HG03175 (cell line): ENCODE measurements around the gene FBXL17.

ENCODE experiments used
- ATAC-seq: cut with Tn5 transposase; IDR thresholded peaks from one replicate; pipeline ENCODE4 v1.9.1; 2021; ENCODE audit warnings: mild to moderate bottlenecking, moderate library complexity; ENCODE audit not compliant: unreplicated experiment

The FBXL17 gene

DNA sequence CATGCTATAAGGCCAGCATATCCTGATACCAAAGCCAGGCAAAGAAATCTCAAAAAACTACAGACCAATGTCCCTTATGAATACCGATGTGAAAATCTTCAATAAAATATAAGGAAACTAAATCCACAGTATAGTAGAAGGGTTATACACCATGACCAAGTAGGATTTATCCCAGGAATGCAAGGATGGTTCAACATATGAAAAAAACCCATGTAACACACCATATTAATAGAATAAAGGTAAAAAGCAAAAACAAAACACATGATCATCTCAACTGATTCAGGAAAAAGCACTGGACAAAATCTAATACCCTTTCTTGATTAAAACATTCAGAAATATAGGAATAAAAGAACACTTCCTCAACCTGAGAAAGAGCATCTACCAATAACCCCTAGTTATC lies 6.1 kb downstream of the FBXL17 start:
- no peak for ATAC-seq

DNA sequence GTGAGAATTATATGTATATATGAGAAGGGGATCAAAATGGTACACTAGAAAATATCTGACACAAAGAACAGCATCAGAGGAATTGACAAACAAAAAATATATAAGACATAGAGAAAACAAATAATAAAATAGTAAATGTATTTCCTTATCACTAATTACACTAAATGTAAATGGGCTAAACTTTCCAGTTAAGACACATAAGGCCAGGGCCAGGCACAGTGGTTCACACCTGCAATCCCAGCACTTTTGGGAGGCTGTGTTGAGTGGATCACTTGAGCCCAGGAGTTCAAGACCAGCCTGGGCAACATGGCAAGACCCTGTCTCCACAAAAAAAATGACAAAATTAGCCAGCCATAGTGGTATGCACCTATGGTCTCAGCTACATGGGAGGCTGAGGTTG lies 8.5 kb downstream of the FBXL17 start:
- ATAC-seq, result no peak

DNA sequence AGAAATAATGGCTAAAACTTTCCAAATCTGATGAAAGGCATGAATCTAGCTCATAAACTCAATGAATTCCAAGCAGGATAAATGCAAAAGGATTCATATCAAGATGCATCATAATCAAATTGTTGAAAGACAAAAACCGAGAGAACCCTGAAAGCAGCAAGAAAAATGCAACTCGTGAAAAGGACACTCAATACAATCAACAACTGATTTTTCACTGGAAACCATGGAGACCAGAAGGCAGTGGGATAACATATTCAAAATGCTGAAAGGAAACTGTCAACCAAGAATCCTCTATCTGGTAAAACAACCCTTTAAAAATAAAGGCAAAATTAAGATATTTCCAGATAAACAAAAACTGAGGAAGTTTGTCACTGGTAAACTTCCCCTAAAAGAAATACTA lies 9.5 kb downstream of the FBXL17 start:
- ATAC-seq, result no peak

DNA sequence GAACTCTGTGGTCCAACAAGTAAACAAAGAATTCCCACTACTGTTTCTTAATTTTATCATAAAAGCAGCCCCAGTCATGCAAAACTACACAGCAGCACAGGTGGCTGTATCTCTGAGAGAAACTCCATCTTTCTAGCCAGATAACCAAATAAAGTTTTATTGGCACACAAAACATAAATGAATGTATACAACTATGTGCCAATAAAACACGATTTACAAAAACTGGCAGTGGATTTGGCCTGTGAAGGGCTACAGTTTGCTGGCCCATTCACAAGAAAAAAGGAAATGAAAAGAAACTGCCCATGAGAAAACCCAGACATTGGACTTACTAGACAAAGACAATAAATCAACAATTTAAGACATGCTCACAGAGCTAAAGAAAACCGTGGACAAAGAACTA lies 10.6 kb downstream of the FBXL17 start:
- no peak for ATAC-seq

DNA sequence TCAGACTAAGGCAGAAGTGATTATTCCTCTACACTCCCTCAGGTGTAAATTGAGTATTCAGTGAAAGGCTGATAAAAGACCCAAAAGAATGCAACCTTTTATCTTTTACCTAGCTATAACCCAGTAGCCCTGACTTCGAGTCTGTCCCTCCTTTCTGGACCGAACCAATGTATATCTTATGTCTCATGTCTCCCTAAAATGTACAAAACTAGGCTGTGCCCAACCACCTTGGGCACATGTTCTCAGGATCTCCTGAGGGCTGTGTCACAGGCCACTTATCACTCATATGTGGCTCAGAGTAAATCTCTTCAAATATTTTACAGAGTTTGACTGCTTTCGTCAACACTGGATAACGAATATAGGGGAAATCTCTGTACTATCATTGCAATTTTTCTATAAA lies 12.7 kb downstream of the FBXL17 start:
- ATAC-seq, result no peak

DNA sequence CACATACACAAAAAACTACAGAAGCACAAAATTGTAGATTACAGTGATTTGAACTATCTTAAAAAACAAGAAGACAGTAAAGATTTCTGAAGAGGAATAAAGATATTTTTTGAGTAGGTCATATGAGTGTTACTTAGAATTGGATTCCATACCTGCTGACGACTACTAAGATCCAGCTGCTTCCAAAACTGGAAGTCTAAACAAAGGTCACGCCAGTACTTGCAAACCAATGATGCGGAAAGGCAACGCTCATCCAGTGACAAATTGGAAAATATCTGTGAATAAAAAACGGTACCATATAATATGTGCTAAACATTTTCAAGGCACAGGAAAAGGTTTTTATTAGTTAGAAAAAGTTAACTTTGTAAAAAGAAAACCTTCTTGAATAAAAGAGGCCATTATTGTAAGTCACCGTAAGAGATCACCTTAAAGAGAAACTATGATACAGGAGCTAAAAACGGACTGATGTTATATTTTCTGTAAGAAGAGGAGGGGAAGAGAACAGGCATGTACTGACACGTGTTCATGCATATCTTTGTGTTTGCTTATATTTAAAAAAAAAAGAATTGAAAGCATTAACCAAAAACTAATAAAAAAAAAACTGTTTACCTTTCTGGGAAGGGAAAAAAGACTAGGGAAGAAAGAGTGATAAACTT lies 14.1 kb downstream of the FBXL17 start:
- no peak for ATAC-seq

DNA sequence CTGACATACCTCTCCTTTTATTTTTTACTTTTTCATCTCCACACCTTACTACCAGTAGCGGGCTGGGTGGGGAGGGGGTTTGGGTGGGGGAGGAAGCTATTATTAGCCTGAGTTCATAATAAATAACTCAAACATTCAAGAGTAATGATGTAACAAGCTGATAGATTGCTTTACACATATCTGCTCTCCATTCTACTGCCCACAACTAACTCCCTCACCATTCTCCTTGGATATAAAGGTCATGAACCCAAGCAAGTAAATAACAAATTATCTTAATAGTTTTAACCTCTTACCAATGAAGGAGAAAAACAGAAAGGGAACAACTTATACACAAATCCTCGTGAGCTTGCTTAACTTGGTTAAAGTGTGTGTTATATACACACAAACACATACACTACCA lies 15.4 kb downstream of the FBXL17 start:
- no peak for ATAC-seq

DNA sequence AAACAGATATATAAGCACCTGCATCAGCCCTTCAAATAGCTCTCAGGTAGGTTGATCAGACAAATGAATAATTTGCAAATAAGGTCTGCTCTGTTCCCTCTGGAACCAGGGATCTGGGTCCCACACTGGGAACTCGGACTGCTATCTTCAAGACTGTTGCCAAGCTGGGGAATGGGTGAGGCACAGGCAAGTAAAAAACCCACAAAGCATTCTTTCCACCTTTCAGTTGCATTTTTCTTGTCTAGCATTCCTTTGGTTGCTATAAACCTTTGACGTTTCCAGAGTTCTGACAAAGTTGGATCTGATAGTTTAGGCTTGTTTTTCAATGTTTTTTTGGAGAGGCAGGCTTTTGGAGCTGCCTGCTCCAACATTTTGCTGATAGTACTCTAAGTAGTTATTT lies 20.1 kb downstream of the FBXL17 start:
- ATAC-seq, result no peak

DNA sequence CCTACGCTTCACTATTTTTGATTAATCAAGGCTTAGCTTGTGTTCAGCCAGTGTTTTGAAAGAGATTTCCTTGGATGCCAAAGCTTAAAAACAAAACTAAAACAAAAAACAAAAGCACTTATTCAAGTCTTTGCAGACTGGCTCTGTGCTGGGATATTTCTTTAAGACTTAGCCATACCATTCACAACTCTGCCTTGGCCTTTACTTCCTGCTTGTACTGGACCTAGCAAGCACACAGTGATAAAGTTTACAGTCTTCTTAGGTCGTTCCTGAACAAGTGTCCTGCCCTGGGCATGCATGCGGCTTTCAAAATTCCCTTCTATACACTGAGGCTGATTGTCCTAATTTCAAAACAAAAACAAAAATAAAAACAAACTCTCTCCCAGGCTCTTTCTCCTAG lies 20.7 kb downstream of the FBXL17 start:
- ATAC-seq, result no peak

DNA sequence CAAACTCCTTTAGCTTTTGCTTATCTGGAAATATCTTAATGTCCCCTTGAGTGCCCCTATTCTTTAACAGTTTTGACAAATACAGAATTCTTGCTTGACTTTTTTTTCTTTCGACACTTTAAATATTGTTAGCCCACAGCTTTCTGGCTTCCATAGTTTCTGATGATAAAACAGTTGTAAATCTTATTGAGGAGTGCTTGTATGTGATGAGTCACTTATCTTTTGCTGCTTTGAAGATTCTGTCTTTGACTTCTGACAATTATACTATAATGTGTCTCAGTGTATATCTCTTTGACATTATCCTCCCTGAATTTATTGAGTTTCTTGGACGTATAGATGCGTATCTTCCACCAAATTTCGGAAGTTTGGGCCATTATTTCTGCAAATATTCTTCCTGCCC lies 21.6 kb downstream of the FBXL17 start:
- ATAC-seq, result no peak

DNA sequence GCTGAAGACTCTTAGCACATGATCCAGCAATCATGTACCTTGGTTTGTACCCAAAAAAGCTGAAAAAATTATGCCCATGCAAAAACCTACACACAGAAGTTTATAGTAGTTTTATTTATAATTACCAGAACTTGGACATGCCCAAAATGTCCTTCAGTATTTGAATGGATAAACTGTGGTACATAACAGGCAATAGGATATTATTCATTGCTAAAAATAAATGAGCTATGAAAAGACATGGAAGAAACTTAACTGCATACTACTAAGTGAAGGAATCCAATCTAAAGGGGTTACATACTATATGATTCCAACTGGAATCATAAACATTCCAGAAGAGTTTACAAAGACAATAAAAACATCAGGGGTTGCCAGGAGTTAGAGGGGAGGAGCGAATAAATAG lies 25.6 kb downstream of the FBXL17 start:
- no peak for ATAC-seq

DNA sequence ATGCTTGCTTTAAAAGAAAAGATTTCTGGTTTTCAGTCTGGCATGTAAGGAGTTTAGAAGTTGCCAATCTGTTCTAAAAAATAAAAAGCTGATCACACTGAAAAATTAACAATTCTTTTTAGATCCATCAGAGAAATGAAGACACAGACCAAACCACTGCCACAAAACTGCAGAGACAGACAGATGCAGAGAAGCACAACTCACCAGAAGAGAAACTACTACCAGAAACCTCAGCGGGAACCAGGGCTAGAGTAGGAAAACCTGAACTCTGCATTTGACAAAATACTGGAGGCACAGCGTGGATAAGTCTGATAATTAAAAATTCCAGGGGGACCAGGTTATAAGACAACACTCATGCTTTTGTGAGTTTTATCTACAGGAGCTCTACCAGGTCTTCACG lies 28.8 kb downstream of the FBXL17 start:
- ATAC-seq, result no peak

DNA sequence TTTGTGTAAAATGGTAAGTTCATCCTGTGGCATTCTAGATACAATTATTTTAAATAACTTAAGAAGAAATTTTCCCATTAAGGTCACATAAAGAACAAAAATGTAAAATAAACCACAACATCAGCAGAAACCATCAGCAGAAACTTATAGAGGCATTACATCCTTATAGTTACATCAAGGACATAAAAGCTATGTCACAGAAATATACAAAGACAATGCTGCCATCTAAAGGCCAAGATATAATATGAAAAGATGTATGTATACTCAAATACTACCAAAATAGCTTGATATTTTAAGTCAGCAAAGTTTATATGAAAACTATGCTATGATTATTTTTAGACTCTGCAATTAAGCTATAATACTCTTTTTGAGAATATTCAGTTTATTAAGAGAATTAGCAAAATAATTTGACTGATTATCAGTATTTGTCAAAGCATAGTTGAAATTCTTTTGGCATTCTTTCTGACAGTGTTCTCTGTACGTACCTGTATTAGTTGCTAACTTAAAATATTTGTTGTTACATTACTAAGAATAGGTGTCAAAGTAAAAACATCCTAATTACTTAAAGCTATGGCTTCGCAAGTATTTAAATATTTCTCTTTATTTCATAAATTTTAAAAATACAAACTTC lies 36.2 kb downstream of the FBXL17 start:
- peak; percentile 77 for ATAC-seq

DNA sequence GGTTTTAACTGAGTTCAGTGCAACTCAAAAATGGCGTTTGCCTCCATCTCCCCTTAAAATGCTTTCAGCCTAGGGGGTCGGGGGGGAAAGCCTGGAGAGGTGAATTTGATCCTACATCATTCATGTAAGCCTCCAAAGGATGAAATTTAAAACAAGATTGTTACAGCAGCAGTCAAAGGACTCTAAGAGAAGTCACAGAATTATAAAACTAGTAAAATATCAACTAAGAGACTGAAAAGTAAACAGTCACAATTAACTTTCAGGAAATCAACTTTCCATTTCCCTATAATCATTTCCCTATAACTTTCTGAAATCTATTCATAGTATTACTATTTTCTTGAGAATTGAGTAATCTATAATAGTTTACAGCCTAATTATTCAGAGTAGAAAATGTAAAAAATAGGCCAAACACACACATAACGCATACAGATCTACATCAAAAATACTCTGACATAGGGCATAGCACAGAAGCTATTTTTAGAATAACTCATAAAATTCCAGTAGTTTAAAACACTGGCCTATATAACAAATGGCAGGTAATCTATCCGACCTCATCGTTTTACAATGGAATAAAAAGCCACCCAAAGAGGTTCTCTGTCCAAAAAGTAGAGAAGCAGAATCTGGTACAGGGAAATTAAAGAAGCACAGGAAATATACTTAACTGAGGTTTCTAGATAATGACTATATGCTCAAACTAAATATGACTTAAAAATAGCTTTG lies 37.6 kb downstream of the FBXL17 start:
- no peak for ATAC-seq

DNA sequence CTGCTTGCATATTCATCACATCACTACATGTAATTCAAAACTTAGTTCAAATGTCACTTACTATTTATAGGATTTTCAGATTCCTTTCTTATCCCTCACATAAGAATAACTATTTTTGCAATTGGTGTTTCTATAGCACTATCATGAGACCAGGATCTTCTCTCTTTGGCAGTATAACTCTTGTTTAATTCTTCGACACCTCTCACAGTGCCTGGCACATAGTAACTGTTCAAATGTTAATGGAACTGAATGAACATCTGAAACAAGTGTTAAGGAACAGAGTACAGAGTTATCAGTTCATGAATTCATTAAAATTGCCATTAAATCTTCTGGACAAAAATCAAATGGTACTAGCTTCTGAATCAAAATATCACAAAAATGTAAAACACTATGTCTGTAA lies 40.0 kb downstream of the FBXL17 start:
- no peak for ATAC-seq

DNA sequence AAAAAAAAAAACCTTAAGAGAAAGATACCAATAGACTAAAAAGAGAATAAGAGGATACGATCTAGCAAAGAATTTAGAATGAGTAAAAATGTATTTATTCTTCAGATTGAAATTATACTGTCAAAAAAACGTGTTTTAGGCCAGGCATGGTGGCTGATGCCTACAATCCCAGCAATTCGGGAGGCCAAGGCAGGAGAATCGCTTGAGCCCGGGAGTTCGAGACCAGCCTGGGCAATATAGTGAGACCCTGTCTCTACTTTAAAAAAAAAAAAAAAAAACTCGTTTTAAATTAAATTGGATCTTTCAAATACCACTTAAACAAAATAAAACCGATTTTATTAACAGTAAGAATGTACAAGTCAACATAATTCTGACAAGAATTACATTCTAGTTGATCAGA lies 41.8 kb downstream of the FBXL17 start:
- ATAC-seq, result no peak

DNA sequence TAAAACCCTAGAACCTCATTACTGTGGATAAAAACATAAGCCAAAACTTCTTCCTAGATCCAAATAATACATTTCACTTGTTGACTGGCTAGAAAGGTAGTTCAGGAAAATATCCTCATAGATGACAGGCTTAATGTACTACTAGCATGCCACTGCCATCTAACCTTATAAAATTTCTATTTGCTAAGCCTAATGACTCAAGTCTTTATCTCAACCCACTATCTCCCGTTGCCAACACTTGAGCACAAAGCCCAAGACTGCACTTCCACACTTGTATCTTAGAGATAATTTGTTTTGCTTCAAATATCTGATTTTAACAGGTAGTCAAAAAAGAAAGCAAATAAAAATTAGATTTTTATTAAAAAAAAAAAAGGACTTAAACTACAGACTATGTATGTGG lies 42.7 kb downstream of the FBXL17 start:
- no peak for ATAC-seq

DNA sequence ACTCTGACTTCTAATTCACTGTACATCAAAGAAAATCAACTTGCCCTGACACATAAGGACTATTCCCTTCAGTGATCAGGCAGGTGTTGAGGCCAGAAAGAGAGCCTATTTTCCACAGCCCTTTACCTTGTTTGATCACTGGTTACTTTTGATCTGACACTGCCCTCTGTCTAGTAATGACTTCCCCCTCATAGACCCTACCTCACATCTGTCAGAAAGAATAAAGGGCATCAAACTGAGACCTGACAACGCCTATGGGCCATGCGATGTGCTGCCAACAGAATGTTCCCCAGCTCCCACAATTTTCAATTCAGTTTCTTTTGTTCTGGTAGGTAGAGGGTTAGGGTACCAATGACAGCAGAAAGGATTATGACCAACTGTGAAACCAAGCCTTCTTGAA lies 47.7 kb downstream of the FBXL17 start:
- ATAC-seq, result no peak

DNA sequence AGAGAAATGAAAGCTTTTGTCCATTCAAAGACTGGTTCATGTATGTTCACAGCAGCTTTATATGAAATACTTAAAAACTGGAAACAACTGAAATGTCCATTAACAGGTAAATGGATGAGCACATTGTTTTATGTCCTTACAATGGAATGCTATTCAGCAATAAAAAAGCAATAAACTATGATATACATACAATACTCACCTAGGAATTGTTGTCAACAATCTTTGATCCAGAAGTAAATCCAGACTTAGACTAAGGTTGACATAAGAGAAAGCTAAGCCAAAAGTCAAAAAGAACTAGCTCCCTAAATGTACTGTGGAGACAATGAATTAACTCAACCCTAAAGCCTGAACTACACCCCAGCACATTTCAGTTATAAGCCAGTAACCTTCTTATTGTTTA lies 54.9 kb downstream of the FBXL17 start:
- ATAC-seq, result no peak

DNA sequence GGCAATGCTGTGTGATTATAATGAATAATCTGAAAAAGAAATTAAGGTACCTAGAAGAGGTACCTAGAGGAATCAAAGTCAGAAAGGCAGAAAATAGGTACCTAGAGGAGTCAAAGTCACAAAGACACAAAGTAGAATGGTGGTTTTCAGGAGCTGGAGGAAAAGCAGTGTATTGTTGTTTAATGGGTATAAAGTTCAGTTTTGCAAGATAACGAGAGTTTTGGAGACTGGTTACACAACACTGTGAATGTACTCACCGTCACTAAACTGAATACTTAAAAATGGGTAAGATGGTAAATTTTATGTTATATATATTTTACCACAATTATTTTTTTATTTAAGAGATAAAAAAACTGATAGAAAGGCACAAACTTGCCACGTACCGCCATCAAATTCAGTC lies 57.0 kb downstream of the FBXL17 start:
- ATAC-seq, result no peak

DNA sequence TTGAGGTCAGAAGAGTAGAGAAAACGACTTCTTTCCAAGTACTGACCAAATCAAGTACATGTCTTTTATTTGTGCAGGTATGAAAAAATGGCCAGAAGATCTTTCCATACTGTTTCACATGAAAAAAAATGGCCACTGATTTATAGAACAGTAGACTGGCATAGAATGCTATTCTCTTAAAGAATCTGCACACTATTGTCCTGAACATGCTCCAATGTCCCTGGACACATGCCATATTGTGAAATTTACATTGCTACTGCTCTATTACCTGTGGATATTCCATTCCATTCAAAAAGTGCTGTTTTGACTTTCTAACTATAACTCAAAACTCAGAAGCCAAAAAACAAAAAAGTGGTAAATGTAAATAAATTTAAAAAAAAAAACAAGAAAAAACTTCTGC lies 60.6 kb downstream of the FBXL17 start:
- no peak for ATAC-seq

DNA sequence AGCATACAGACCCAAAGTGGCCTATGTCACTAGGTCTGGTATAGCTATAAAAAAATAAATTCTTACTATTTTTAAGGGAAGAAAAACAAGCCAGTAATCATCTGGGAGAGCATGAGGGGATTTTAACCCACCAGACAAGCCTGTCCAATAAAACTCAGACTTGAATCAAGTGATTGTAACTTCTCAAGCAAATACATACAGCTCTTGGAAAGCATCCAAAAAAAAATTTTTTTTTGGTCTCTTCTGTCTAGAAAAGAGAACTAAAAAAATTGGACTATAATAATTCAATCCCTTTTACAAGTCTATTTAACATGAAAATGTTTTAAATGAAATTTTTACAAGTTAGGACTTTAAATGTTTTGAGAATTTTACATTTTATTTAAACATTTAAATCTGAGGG lies 61.7 kb downstream of the FBXL17 start:
- no peak for ATAC-seq

DNA sequence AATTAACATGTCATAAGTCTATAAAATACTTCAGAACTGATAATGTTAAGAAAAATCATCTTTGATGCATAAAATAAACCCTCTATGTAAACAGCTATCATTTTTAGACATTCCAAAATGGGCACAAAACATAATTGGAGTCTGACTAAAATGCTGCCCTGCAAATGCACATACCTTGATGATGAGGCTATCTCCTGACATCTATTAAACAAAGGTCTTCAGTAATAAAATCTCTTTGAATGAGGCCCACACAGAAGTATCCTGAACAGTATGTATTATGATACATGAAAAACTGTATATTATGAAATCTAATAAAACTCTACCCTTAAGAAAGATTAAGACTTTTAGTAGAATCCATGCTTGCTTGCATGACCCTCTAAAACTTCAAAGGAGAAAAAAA lies 66.1 kb downstream of the FBXL17 start:
- ATAC-seq, result no peak
